ENCODE measurements around the gene MUC2.

MUC2 gene

GRCh38 chr11:1036931-1037330, 37.7 kb upstream of the MUC2 start:
- DNase-seq (ENCODE audit: low read depth in 2 of 2): no peak

DNA sequence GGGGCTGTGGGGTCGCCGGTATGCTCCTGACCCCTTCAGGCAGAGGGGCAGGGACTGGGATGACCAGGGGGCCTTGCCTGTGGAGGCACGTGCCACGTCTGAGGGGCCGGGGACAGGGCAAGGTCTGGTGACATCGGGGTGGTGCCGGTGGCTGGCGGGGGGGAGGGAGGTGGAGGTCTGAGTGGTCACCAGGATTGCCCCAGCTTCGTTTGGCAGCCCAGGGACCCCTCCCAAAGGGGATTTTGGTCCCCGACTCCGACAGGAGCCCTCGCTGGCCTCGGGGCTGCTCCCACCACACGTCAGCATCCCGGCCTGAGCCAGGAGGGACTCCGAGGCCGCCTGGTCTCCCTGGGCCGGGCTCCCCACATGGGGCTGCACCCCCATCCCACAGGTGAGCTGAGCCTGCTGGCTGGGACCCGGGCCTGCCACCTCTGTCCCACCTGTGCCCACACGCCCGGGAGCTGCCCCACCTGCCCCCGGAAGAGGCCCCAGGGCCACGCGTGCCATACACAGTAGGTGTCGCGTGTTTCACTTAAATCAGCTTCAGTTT, 37.1 kb upstream of the MUC2 start:
- DNase-seq (ENCODE audit: low read depth in 2 of 2): no peak

DNA sequence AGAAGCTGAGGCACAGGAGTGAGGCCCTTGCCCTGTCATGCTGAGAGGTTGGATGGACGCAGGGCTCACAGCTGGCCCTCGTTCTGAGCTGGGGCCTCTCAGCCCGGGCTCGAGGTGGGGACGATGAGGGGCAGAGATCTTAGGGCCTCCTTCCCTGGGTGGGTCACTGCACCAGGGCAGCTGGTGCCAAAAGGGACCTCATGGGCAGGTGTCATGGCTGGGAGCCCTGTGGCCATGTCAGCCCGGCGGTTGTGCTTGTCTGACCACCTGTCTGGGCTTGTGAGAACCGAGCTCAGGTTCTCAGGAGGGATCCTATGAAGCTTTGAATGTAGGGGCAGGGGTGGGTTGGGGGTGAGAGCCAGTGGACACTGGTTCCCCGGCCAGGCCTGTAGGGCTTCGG, 36.3 kb upstream of the MUC2 start:
- DNase-seq (ENCODE audit: low read depth in 2 of 2): no peak

DNA sequence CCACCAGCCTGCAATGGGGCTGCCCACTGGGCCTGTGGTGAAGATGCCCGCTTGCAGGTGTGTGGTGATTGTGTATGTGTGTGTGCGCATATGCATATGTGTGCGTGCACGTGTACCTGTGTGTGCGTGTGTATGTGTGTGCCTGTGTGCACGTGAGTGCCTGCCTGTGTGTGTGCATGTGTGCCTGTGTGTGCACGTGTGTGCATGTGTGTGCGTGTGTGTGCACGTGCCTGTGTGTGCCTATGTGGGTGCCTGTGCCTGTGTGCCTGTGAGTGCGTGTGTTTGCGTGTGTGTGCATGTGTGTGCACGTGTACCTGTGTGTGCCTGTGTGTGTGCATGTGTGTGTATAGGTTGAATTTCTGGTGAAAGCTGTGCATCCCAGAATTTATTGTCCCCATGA, 35.8 kb upstream of the MUC2 start:
- no peak for DNase-seq (ENCODE audit: low read depth in 2 of 2)

DNA sequence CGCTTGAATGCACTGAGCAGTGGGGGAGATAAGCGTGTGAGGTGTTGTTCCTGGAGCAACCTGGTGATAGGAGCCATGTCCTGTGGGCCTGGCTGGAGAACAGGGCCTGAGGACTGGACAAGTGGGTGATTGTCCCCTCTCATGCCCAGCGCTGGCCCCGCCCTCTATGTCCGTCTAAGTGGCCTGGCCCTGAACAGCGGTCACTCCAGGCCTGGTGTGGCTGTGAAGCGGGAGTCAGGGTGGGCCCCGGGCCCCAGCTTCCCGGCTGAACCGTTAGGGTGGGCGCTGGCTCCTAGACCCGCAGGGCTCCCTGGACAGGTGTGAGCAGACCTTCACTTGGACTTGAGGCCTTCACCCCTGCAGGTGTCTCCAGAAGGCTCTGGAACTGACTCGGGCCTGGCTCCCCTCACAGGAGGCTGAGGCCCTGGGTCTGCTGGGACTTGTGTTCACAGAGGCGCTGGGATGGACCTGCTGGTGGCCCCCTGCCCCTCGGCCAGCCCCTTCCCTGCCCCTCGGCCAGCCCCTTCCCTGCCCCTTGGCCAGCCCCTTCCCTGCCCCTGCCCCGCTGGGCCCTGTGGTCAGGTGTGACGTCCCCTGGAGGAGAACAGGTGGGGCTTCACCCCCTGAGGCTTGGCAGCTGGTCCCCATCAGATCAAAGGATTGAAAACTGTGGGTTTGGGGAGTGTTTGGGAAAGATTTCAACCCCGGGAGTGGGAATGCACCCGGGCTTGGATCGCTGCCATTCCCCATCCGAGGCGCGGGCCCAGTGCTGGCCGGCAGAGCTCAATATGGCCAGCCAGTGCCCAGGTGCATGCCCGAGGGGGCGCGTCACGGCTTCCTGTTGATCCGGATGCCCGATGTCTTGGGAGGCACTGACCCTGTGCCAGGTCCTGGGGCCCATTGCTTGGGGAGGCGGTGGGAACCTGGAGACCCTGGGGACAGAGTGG, 34.9 kb upstream of the MUC2 start:
- DNase-seq (ENCODE audit: low read depth in 2 of 2): no peak

- DNase-seq (ENCODE audit: low read depth in 2 of 2): no peak
These were observed 34.1 kb upstream of the MUC2 start for GRCh38 chr11:1040428-1041148.

DNA sequence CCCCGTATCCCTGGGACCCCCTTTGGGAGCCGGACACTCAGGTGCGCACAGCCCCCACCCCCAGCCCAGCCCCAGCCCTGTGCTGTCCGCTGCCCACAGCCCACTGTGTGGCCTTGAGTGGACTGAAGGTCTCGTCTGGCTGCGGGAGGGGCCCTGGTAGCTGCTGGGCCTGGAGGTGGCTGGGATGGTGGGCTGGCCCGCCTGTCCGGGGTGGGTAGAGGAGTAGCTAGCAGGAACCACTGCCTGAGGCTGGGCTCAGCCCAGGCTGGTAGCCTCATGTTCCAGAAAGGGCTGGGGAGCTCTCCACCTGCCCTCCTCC, 33.6 kb upstream of the MUC2 start:
- no peak for DNase-seq (ENCODE audit: low read depth in 2 of 2)

DNA sequence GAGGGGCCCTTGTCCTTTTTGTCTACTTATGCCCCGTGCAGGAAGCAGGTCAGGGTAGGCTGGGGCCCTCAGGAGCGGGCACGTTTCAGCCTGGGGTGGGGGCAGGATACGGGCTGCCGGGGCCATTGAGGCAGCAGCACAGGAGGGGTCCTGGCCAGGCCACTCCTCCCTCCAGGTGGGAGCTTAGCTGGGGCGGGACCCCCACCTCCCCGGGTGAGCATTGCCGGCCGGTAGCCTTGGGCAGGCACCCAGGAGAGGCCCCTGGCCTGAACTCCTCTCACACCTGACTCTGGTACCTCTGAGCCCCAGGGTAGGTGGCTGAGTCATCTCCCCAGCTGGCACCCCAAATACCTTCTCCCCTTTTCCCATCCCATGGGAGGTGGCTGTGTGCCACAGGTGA, 33.2 kb upstream of the MUC2 start:
- DNase-seq (ENCODE audit: low read depth in 2 of 2): no peak

DNA sequence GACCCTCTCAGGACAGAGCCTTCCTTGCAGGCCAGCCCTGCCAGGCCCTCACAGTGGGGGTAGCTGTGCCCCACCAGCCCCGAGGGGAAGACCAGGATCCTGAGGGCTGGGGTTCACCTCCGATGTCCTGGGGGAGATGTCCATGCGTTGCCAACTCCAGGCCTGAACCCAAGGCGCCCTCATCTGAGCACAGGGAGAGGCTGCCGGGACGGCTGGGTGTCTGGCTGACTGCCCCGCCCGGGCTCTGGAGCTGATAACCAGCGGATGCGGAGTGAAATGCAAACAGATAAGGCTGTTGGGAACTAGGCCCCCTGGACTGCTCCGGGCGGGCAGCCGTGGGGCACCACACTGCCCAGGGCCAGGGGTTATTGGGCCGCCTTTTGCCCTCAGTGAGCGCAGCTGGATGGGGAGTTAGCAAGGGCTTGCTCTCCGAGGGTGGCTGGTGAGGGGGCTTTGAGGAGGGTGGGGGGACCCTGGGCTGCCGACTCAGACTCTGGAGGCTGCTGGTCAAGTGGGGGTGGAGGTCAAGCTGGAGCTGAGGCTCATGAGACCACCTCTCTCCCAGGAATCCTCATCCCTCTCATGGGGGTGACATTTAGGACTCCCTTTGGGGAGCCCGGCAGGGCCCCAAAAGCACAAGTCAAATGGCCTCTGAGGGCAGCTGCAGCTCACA, 32.6 kb upstream of the MUC2 start:
- DNase-seq (ENCODE audit: low read depth in 2 of 2): no peak

DNA sequence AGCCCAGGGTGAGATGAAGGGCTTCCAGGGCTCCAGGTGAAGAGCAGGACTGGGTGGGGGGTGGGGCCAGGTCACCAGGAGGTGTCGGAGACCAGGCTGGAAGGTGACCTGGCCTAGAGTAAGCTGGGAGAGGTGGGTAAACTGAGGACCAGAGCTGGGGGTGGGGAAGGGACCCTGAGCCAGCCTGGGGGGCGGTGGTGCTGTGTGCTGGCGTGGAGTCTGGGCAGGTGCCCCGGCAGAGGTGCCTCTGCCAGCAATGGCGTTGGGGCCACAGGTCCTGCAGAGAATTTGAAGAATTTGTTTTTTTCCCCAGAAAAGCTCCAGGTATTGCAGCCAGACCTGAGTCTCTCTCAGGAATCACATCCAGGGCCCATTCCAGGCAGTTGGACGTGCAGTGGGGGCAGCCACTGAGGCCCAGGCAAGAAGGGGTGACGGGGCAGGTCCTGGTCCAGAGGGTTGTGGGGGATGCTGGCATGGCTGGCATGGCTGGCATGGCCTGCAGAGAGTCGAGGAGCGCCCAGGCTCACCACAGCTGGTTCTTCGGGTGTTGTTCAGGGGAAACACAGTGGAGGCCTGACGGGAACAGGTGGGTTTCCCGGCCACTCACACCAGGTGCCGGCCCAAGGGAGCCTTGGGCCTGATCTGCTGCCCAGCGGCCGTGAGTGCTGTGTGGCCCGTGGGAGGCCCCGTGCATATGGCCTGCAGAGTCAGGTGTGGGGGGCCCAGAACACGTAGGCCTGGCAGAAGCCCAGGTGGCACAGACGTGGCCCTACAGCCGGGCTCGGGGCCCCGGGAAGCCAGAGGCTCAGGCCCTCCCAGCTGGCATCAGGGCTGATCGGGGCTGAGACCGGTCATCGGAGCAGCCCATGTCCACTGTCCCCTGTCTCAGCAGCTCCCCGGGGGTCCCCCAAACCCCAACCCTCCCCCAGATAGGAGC, 31.8 kb upstream of the MUC2 start:
- no peak for DNase-seq (ENCODE audit: low read depth in 2 of 2)

GRCh38 chr11:1043563-1044096, 31.0 kb upstream of the MUC2 start:
- no peak for DNase-seq (ENCODE audit: low read depth in 2 of 2)

- DNase-seq (ENCODE audit: low read depth in 2 of 2): no peak
These were observed 30.5 kb upstream of the MUC2 start for GRCh38 chr11:1044160-1044559.

DNA sequence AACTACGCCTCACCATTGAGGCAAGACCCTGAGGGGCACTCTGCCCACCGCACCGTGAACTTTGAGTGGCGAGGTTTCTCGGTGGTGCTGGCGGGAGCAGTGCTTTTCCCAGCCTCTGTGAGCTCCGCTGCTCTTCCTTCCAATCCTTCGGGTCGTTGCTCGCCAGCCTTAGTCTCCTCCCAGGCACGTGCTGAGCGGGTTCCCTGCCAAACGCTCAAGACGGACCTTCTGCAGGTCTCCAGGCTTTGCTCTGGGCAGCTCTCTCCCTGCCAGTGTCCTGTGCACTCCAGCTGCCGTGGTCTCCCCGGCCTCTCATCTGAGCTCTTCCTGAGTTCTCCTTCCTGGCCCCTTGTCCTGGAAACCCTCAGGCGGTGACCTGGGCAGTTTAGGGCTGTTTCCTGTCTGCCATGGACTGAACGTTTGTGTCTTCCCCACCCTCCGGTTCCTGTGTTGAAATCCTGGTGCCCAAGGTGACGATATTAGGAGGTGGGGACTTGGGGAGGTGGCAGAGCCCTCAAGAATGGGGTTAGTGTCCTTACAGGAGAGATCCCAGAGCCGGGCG, 27.0 kb upstream of the MUC2 start:
- DNase-seq (ENCODE audit: low read depth in 2 of 2): no peak

DNA sequence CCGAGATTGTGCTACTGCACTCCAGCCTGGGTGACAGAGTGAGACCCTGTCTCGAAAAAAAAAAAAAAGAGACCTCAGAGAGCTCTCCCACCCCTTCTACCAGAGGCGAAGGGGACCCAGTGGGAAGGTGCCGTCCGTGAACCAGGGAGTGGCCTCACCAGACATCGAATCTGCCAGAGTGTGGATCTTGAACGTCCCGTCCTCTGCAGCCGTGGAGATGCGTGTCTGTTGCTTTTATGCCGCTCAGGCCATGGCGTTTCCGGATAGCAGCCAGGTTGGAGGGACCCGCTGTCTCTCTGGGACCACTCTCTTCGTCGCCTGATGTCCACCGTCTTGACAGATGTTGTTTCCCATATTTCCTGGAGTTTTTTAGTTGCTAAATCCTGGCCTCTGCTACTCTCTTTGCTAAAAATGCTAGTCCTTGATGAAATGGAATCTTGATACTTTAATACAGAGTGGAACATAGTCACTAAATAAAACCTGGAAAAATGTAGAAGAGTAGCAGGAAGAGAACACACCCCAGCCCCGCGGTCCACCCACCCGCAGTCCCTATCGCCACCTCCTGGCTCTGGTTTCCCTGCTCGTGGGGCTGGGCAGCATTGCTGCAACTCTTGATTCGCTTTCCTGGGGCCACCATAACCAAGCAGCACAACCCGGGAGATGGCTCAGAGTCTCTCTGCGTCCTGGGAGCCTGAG, 26.2 kb upstream of the MUC2 start:
- DNase-seq (ENCODE audit: low read depth in 2 of 2): no peak

GRCh38 chr11:1049071-1049405, 25.6 kb upstream of the MUC2 start:
- DNase-seq (ENCODE audit: low read depth in 2 of 2): no peak

DNA sequence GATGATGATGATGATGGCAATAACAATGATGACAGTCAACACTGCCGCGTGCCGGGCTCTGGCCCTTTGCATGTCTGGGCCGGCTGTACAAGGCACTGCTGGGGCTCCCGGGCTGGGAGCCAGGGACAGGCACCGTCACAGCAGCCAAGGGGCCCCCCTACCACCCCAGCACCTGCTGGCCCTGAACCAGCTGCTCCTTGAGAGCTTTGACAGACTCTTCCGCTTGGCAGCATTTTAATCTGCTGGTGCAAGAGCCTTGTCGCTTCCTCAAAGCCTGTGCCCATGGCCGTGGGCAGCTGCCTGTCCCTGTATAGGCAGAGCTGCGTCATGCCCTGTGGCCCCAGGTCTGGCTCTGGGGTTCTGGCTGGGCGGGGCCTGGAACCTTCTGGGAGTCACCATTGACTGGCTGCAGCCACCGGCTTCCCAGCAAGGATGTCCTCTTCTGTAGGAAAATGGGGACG, 25.2 kb upstream of the MUC2 start:
- DNase-seq (ENCODE audit: low read depth in 2 of 2): no peak

- no peak for DNase-seq (ENCODE audit: low read depth in 2 of 2)
These were observed 24.6 kb upstream of the MUC2 start for GRCh38 chr11:1049911-1050580.

DNA sequence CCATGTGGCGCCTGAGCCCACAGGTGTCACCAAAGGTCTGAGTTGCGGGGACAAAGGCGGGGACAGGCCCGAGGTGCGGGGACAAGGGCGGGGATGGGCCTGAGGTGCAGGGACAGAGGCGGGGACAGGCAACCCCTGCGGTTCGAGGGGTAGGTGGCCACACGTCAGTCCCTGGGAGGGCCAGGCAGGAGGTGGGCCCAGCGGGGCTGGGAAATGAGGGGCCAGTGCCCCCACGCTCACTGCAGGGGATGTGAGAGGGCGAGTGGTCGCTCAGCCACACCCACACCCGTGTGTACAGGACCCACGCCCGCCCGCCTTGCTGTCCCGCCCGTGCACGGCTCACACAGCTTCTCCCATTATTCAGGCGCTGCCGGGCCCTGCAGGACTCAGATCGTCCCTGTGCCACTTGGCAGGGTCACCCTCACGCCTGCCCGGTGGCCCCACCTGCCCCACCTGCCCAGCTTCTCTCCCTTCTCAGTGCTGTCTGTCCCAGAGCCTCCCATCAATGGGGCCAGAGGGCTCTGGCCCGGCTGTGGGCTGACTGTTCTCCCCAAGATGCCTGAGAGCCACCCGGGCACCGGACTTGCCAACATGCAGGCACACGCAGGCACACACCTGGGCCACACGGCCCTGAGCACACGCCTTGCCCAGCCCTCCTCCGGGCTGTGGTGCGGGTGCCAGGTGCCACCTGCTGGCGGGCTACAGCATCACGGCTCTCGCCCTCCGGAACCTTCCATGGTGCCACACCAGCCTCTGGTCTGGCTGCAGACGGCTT, 23.9 kb upstream of the MUC2 start:
- peak in 1 of 2 experiments; percentile 8 for DNase-seq (ENCODE audit: low read depth in 2 of 2)

All from fibroblast of skin of left biceps (primary cell).